Neural cell (in vitro differentiated cells): ENCODE measurements around the gene SCGB1D2. TPM values are rescaled to one million over a fixed set of nuclear protein-coding genes. Genes with fewer than 3 reads are reported as not detected.

Source experiments
- H2AFZ ChIP-seq: fragments of 200-600, 300-800 bp; sonication (generic), shearing (Covaris generic); 2 replicates; pipeline ENCODE4 v1.6.0; 2014; ENCODE audit warnings: low read depth, mild to moderate bottlenecking, antibody characterized with exemption, low read length, moderate library complexity
- H3F3A ChIP-seq: fragments of 200-600 bp; shearing (Covaris generic); 2 replicates; pipeline ENCODE4 v1.6.1; 2016; ENCODE audit warnings: mild to moderate bottlenecking, moderate library complexity, mixed read lengths, antibody characterized with exemption, low read length; ENCODE audit not compliant: insufficient read depth, poor library complexity, severe bottlenecking
- H3K27ac ChIP-seq: fragments of 200-600, 300-800 bp; sonication (generic), shearing (Covaris generic); 2 replicates; pipeline ENCODE4 v1.5.1; 2014; ENCODE audit warnings: mild to moderate bottlenecking, low read length, moderate library complexity
- H3K27me3 ChIP-seq: fragments of 300-800, 200-600 bp; sonication (generic), shearing (Covaris generic); 2 replicates; pipeline ENCODE4 v1.6.0; 2014; ENCODE audit warnings: mild to moderate bottlenecking, low read depth, low read length, moderate library complexity; ENCODE audit not compliant: insufficient read depth
- H3K36me3 ChIP-seq: fragments of 300-800, 200-600 bp; sonication (generic), shearing (Covaris generic); 2 replicates; pipeline ENCODE4 v1.5.1; 2014; ENCODE audit warnings: mild to moderate bottlenecking, antibody characterized with exemption, low read length, moderate library complexity; ENCODE audit not compliant: insufficient read depth
- H3K4me2 ChIP-seq: fragments of 300-800, 200-600 bp; sonication (generic), shearing (Covaris generic); 2 replicates; pipeline ENCODE4 v1.6.0; 2014; ENCODE audit warnings: mild to moderate bottlenecking, low read length
- H3K4me3 ChIP-seq: fragments of 300-800, 200-600 bp; sonication (generic), shearing (Covaris generic); 2 replicates; pipeline ENCODE4 v1.5.1; 2014; ENCODE audit warnings: mild to moderate bottlenecking, low read length, moderate library complexity
- H3K79me2 ChIP-seq: fragments of 200-600 bp; shearing (Covaris generic); replicated peaks from 2 replicates; pipeline ENCODE4 v1.6.0; 2014; ENCODE audit warnings: mild to moderate bottlenecking, low read length, moderate library complexity; ENCODE audit not compliant: insufficient read depth
- H3K9ac ChIP-seq: fragments of 300-800, 200-600 bp; sonication (generic), shearing (Covaris generic); 2 replicates; pipeline ENCODE4 v1.6.1; 2016; ENCODE audit warnings: mild to moderate bottlenecking, low read length, mixed read lengths
- H3K9me2 ChIP-seq: fragments of 200-600 bp; shearing (Covaris generic); 2 replicates; pipeline ENCODE4 v1.6.1; 2016; ENCODE audit warnings: mild to moderate bottlenecking, low read length, mixed read lengths; ENCODE audit not compliant: insufficient read depth
- H3K9me3 ChIP-seq: fragments of 200-600, 300-800 bp; sonication (generic), shearing (Covaris generic); 2 replicates; pipeline ENCODE4 v1.6.1; 2016; ENCODE audit warnings: mild to moderate bottlenecking, mixed run types, low read length, moderate library complexity, mixed read lengths
- H4K20me1 ChIP-seq: fragments of 200-600 bp; shearing (Covaris generic); 2 replicates; pipeline ENCODE4 v1.6.1; 2016; ENCODE audit warnings: mild to moderate bottlenecking, mixed run types; ENCODE audit not compliant: insufficient read depth
- CTCF ChIP-seq: fragments of 450-650 bp; IDR thresholded peaks from 2 replicates; pipeline ENCODE4 v1.5.1; 2014; ENCODE audit warnings: antibody characterized with exemption, mild to moderate bottlenecking, moderate library complexity; ENCODE audit not compliant: poor library complexity, severe bottlenecking
- EP300 ChIP-seq: fragments of 450-650 bp; conservative IDR thresholded peaks from 2 replicates; pipeline ENCODE4 v1.6.1; 2014; ENCODE audit warnings: antibody characterized with exemption, mild to moderate bottlenecking, moderate library complexity; ENCODE audit not compliant: poor library complexity, severe bottlenecking
- EZH2 ChIP-seq: fragments of 200-600, 300-800 bp; shearing (Covaris generic), sonication (generic); IDR thresholded peaks from 2 replicates; pipeline ENCODE4 v1.6.1; 2014; ENCODE audit warnings: antibody characterized with exemption, low read length, borderline replicate concordance, mild to moderate bottlenecking; ENCODE audit not compliant: insufficient read depth, poor library complexity, severe bottlenecking
- MXI1 ChIP-seq: fragments of 450-650 bp; conservative IDR thresholded peaks from 2 replicates; pipeline ENCODE4 v1.6.1; 2014; ENCODE audit warnings: antibody characterized with exemption, mild to moderate bottlenecking; ENCODE audit not compliant: poor library complexity, severe bottlenecking
- POLR2AphosphoS5 ChIP-seq: IDR thresholded peaks from 2 replicates; pipeline ENCODE4 v1.6.1; 2012
- RAD21 ChIP-seq: fragments of 450-650 bp; conservative IDR thresholded peaks from 2 replicates; pipeline ENCODE4 v1.6.1; 2014; ENCODE audit warnings: antibody characterized with exemption, mild to moderate bottlenecking, moderate library complexity
- REST ChIP-seq: IDR thresholded peaks from 2 replicates; pipeline ENCODE4 v1.6.1; 2012; ENCODE audit warnings: borderline replicate concordance
- SMC3 ChIP-seq: fragments of 450-650 bp; conservative IDR thresholded peaks from 2 replicates; pipeline ENCODE4 v1.6.1; 2014; ENCODE audit warnings: antibody characterized with exemption, mild to moderate bottlenecking, moderate library complexity; ENCODE audit not compliant: poor library complexity
- TAF1 ChIP-seq: IDR thresholded peaks from 2 replicates; pipeline ENCODE4 v1.6.1; 2012; ENCODE audit warnings: low read depth
- polyA plus RNA-seq: library from polyadenylated mRNA; depleted of rRNA; stranded (reverse); fragments of >200 nt; gene quantifications from 2 replicates; pipeline ENCODE4 v1.2.3, GENCODE V29; 2014

SCGB1D2 gene
- polyA plus RNA-seq, 1 donor from 2014 or later = not detected

- Histone ChIP-seq H3F3A (no peaks in the 10 kb centered on the region), H3K9me3 (no peaks in the 10 kb centered on the region), H3K4me3 (no peak overlapping the region), H3K27ac (no peak overlapping the region), H3K9me2 (no peaks in the 10 kb centered on the region), H3K36me3 (no peaks in the 10 kb centered on the region), H4K20me1 (no peaks in the 10 kb centered on the region), H3K79me2 (no peaks in the 10 kb centered on the region), H3K4me2 (no peak overlapping the region), H3K9ac (no peak overlapping the region), H2AFZ (no peak overlapping the region), H3K27me3 (no peaks in the 10 kb centered on the region)
- TF ChIP-seq POLR2AphosphoS5 = no peak
- no peak for TF ChIP-seq SMC3
- TF ChIP-seq TAF1 = no peak
- TF ChIP-seq REST = no peak
- no peak for TF ChIP-seq MXI1
- TF ChIP-seq CTCF = no peak
- no peak for TF ChIP-seq RAD21
- TF ChIP-seq EP300 = no peak
- TF ChIP-seq EZH2 = no peak
These were observed 18.4 kb downstream of the SCGB1D2 start for GRCh38 chr11:62260261-62260953.

GRCh38 chr11:62264004-62264403 lies 22.0 kb downstream of the SCGB1D2 start:
- H3K9ac ChIP-seq = no peak overlapping the region
- H3K36me3 ChIP-seq = no peaks in the 10 kb centered on the region
- H3K27me3 ChIP-seq = no peaks in the 10 kb centered on the region
- H3K27ac ChIP-seq = no peak overlapping the region
- H2AFZ ChIP-seq = no peak overlapping the region
- H3K9me3 ChIP-seq = no peaks in the 10 kb centered on the region
- no peaks in the 10 kb centered on the region for H4K20me1 ChIP-seq
- H3K9me2 ChIP-seq = no peaks in the 10 kb centered on the region
- H3F3A ChIP-seq = no peaks in the 10 kb centered on the region
- no peak overlapping the region for H3K4me2 ChIP-seq
- TF ChIP-seq CTCF = no peak
- H3K79me2 ChIP-seq = no peaks in the 10 kb centered on the region
- no peak overlapping the region for H3K4me3 ChIP-seq
